ENCODE results near the gene ARHGAP6. TPM values are rescaled to one million over a fixed set of nuclear protein-coding genes. Genes with fewer than 3 reads are reported as not detected.
A peak's percentile ranks its signal among the peaks of the same experiment; 100 is the strongest.

ARHGAP6 gene
- total RNA-seq, 4 donors from 2014 or later: 17.2 to 47.0 (median 21.6) TPM

- Histone ChIP-seq H3K27ac (peak overlapping the region; percentile 11 to 82), H3K9me3 (no peaks in the 10 kb centered on the region), H3K36me3 (no peaks in the 10 kb centered on the region), H3K27me3 (no peaks in the 10 kb centered on the region), H3K4me3 (no peak overlapping the region), H3K4me1 (no peaks in the 10 kb centered on the region)
- no peak for DNase-seq
- no peak for TF ChIP-seq POLR2A (IDR thresholded peaks at IDR 0.05)
- TF ChIP-seq, protein P1, sequence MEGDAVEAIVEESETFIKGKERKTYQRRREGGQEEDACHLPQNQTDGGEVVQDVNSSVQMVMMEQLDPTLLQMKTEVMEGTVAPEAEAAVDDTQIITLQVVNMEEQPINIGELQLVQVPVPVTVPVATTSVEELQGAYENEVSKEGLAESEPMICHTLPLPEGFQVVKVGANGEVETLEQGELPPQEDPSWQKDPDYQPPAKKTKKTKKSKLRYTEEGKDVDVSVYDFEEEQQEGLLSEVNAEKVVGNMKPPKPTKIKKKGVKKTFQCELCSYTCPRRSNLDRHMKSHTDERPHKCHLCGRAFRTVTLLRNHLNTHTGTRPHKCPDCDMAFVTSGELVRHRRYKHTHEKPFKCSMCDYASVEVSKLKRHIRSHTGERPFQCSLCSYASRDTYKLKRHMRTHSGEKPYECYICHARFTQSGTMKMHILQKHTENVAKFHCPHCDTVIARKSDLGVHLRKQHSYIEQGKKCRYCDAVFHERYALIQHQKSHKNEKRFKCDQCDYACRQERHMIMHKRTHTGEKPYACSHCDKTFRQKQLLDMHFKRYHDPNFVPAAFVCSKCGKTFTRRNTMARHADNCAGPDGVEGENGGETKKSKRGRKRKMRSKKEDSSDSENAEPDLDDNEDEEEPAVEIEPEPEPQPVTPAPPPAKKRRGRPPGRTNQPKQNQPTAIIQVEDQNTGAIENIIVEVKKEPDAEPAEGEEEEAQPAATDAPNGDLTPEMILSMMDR (IDR thresholded peaks at IDR 0.05): no peak
- intact Hi-C loops (cut with DNase I; ENCODE audit: low total_unique reads): no loop called here
Observed at GRCh38 chrX:11577603-11578002, 88.1 kb downstream of the ARHGAP6 start.

- Histone ChIP-seq H3K9me3 (no peaks in the 10 kb centered on the region), H3K4me3 (no peak overlapping the region), H3K27me3 (no peaks in the 10 kb centered on the region), H3K27ac (peak overlapping the region; percentile 41 to 82), H3K4me1 (no peaks in the 10 kb centered on the region), H3K36me3 (no peaks in the 10 kb centered on the region)
- intact Hi-C loops (cut with DNase I; ENCODE audit: low total_unique reads): no loop called here
- DNase-seq: no peak
- TF ChIP-seq, protein P1 (IDR thresholded peaks at IDR 0.05): no peak
- TF ChIP-seq POLR2A (IDR thresholded peaks at IDR 0.05): no peak
Observed at GRCh38 chrX:11575332-11575731, 90.4 kb downstream of the ARHGAP6 start.

GRCh38 chrX:11567528-11568220, 98.0 kb downstream of the ARHGAP6 start:
- no peak for DNase-seq

DNA sequence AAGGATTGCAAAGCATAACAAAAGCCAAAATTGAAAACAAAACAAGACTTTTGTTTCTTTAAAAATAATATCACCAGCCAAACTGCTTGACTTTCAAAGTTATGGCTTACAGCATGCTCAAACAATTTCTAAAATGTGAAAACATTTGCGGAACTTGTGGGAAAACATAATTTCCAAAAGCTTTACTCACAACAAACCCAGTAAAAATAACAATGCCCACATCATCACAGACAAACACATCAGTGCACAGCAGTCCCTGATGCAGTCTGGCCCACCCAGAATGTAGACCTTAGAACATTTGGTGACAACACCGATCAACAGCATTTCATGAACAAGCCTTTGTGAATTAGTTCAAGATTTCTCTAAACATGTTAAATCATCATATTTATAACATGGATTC, 98.9 kb downstream of the ARHGAP6 start:
- H3K9me3 ChIP-seq: no peaks in the 10 kb centered on the region
- H3K36me3 ChIP-seq: no peaks in the 10 kb centered on the region
- H3K4me1 ChIP-seq: no peaks in the 10 kb centered on the region
- H3K4me3 ChIP-seq: no peak overlapping the region
- TF ChIP-seq, protein P1 (IDR thresholded peaks at IDR 0.05): no peak
- no peak for TF ChIP-seq POLR2A (IDR thresholded peaks at IDR 0.05)
- intact Hi-C loops (cut with DNase I; ENCODE audit: low total_unique reads): no loop called here
- no peaks in the 10 kb centered on the region for H3K27me3 ChIP-seq
- DNase-seq: no peak
- peak overlapping the region in 1 of 2 donors; percentile 16 for H3K27ac ChIP-seq

More at GRCh38 chrX:11567528-11568220, 98.0 kb downstream of the ARHGAP6 start:
- Histone ChIP-seq H3K27ac (no peak overlapping the region), H3K36me3 (no peaks in the 10 kb centered on the region), H3K4me1 (no peaks in the 10 kb centered on the region), H3K27me3 (no peaks in the 10 kb centered on the region), H3K4me3 (no peak overlapping the region), H3K9me3 (no peaks in the 10 kb centered on the region)
- no peak for TF ChIP-seq POLR2A (IDR thresholded peaks at IDR 0.05)
- TF ChIP-seq, protein P1 (IDR thresholded peaks at IDR 0.05): no peak
- intact Hi-C loops (cut with DNase I; ENCODE audit: low total_unique reads): no loop called here

GRCh38 chrX:11566173-11566572, 99.5 kb downstream of the ARHGAP6 start:
- Histone ChIP-seq H3K4me1 (no peaks in the 10 kb centered on the region), H3K27ac (peak overlapping the region in 1 of 2 donors; percentile 36), H3K9me3 (no peaks in the 10 kb centered on the region), H3K4me3 (no peak overlapping the region), H3K27me3 (no peaks in the 10 kb centered on the region), H3K36me3 (no peaks in the 10 kb centered on the region)
- no peak for DNase-seq
- no peak for TF ChIP-seq POLR2A (IDR thresholded peaks at IDR 0.05)
- TF ChIP-seq, protein P1 (IDR thresholded peaks at IDR 0.05): no peak
- intact Hi-C loops (cut with DNase I; ENCODE audit: low total_unique reads): no loop called here

Data from uterus (tissue), 4 donors.